Pulmonary artery endothelial cell (primary cell): ENCODE measurements around the gene MFSD11. TPM values are rescaled to one million over a fixed set of nuclear protein-coding genes. Genes with fewer than 3 reads are reported as not detected.
"Not testable (repeated sequence)": the region's sequence is repeated elsewhere in the genome, so short reads cannot be mapped to it uniquely, and the experiment has no call there.

Experiments used
- DNase-seq: peaks from one replicate; pipeline ENCODE4 v3.0.0-alpha.2; 2011; ENCODE audit warnings: low read depth, low spot score
- total RNA-seq: library from RNA; depleted of rRNA; stranded (reverse); fragments of >200 nt; gene quantifications from 2 replicates; pipeline ENCODE4 v1.2.3, GENCODE V29; 2014

Gene MFSD11
- total RNA-seq, 1 donor from 2014 or later: 26.6 TPM

DNA sequence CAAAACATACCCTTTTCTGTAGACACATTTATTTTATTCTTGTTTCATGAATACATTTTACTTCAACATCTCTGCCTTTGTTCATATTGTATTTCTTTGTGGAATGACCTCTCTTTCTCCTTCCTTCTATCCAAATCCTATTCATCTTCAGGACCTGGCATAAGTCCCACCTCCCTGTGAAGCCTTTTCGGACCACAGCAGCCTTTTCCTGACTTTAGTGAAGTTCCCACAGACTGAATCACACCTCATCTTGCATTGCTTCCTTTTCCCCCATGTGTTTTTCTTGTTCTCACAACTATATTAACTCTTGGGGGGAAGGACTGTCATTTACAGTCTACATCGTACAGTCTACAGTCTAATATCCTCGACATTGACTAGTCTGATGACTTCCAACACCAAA lies 58.2 kb downstream of the MFSD11 start:
- DNase-seq: no peak

DNA sequence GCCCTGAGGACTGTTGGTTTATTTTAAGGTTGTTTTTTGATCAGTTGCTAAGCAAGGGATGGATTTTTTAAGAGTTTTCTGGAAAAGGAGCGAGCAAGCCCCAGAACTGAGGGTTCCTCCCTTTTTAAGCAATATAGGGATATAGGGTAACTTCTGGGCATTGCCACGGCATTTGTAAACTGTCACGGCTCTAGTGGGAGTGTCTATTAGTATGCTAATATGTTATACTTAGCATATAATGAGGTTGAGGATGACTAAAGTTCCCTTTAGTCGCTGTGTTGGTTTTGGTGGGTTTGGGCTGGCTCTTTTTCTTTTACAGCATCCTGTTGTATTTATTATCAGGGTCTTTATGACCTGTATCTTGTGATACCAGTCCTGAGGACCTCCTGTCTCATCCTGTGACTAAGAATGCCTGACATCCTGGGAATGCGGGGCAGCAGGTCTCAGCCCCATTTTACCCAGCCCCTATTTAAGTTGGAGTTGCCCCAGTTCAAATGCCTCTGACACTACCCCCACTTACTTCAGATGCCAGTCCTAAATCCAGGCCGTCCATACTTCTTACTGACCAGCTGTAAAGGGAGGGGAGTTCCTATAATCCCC lies 59.4 kb downstream of the MFSD11 start:
- no peak for DNase-seq

DNA sequence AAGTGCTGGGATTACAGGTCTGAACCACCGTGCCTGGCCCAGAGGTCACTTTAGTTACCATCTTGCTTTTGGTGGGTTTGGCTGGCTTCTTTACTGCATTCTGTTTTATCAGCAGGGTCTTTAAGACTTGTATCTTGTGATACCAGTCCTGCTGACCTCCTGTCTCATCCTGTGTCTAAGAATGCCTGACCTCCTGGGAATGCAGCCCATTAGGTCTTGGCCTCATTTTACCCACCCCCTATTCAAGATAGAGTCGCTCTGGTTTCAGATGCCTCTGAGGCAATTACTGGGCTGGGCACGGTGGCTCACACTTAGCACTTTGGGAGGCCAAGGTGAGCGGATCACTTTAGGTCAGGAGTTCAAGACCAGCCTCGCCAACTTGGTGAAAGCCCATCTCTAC lies 63.8 kb downstream of the MFSD11 start:
- no peak for DNase-seq

DNA sequence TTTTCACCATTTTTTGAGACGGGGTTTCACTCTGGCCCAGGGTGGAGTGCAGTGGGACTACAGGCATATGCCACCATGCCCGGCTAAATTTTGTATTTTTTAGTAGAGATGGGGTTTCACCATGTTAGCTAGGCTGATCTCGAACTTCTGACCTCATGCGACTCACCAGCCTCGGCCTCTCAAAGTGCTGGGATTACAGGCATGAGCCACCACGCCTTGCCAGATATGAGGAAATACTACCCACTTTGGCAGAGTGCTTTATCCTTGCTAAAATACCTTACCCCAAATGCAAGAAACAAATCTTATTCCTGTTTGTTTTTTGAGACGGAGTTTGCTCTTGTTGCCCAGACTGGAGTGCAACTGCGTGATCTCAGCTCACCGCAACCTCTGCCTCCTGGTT lies 67.4 kb downstream of the MFSD11 start:
- DNase-seq: no peak

DNA sequence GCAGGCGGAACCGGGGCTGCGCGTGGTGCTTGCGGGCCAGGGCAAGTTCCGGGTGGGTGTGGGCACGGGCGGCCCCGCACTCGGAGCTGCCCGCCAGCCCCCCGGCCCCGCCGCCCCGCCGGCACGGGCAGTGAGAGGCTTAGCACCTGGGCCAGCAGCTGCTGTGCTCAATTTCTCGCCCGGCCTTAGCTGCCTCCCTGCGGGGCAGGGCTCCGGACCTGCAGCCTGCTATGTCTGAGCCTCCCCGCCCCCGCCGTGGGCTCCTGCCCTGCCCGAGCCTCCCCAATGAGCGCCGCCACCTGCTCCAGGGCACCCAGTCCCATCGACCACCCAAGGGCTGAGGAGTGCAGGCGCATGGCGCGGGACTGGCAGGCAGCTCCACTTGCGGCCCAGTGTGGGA lies 68.2 kb downstream of the MFSD11 start:
- not testable (repeated sequence) for DNase-seq

DNA sequence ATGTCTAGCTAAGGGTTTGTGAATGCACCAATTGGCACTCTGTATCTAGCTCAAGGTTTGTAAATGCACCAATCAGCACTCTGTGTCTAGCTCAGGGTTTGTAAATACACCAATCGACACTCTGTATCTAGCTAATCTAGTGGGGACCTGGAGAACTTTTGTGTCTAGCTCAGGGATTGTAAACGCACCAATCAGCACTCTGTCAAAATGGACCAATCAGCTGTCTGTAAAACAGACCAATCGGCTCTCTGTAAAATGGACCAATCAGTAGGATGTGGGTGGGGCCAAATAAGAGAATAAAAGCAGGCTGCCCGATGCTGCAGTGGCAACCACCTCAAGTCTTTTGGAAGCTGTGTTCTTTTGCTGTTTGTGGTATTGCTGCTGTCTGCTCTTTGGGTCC lies 68.8 kb downstream of the MFSD11 start:
- not testable (repeated sequence) for DNase-seq

DNA sequence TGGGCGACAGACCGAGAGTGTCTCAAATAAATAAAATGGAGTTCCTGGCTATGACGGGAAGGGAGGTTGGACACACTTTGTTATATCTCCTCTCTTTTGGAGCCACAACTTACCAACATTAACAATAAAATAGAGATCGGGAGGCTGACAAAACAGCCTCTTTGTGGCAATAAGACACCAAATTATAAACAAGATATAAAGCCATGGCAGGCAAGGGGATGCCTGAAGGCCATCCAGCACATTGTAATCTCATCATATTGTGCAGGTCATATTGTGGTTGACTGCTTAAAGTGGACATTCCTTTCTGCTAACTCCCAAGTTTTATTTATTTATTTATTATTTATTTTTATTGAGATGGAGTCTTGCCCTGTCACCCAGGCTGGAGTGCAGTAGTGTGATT lies 70.4 kb downstream of the MFSD11 start:
- no peak for DNase-seq

DNA sequence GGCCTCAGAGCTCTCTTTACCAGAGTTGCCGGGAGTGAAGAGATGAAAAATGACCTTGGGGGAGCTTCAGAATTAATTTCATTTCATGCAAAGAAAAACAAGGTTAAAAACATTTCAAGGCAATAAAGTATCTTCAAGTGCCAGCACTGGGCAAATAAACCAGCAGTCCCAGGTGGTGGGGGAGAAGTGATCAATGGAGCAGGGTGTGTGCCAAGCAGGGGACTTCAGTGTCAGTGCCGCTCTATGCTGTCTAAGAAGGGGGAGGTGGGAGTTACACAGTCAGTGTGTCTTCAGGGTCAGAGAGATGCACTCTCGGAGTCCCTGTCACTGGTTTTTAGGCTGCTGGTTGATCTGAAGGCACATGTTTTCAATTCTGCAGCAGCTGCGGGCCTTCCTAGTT lies 73.0 kb downstream of the MFSD11 start:
- no peak for DNase-seq

DNA sequence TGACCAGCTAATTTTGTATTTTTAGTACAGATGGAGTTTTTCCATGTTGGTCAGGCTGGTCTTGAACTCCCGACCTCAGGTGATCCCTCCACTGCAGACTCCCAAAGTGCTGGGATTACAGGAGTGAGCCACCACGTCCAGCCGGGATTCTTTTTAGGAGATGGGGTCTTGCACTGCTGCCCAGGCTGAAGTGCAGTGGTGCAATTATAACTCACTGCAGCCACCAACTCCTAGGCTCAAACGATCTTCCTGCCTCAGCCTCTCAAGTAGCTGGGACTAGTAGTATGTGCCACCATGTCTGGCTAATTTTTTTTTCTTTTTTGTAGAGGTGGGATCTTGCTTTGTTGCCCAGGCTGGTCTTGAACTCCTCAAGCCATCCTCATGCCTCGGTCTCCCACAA lies 73.9 kb downstream of the MFSD11 start:
- DNase-seq: no peak

DNA sequence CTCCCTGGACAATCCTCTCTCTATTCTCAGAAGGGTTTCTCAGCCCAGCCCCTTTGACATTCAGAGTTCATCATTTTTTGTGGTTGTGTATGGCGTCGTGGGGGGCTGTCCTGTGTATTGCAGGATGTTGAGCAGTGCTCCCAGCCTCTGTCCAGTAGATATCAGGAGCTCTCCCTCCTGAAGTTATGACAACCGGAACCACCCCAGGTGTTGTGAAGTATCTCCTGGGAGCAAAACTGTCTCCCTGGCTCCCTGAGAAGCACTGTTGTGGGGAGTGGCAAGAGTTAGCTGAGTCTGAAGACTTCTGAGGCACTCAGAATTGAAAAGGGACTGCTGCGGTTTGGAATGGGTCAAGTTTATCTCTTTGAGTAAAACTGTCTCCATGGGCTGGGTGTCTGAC lies 74.3 kb downstream of the MFSD11 start:
- DNase-seq: no peak

DNA sequence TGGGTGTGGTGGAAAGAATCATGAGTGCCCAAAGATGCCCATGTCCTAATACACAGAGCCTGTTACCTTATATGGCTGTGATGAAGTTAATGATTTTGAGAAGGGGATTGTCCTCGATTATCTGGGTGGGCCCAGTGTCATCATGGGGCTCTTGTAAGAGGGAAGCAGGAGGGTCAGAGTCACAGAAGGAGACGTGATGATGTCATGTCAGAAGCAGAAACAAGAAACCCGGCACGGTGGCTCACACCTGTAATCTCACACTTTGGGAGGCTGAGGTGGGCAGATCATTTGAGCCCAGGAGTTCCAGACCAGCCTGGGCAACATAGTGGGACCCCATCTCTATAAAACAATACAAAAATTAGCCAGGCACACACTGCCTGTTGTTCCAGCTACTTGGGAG lies 75.0 kb downstream of the MFSD11 start:
- DNase-seq: no peak

DNA sequence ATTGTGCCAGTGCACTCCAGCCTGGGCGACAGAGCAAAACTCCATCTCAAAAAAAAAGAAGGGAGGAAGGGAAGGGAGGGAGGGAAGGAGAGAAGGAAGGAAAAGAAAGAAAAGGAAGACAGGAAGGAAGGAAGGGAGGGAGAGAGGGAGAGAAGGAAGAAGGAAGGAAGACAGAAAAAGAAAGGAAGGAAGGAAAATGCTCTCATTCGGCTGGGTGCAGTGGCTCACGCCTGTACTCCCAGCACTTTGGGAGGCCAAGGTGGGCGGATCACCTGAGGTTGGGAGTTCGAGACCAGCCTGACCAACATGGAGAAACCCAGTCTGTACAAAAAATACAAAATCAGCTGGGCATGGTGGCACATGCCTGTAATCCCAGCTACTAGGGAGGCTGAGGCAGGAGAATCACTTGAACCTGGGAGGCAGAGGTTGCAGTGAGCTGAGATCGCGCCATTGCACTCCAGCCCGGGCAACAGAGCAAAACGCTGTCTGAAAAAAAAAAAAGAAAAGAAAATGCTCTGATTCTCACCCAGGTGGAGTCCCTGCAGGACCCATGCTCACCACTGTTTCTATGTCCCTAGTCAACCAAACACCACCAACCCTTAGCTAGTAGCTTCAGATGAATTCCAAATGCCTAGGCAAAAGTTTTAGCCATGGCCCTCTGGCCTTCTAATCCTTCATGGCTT lies 78.1 kb downstream of the MFSD11 start:
- not testable (repeated sequence) for DNase-seq

DNA sequence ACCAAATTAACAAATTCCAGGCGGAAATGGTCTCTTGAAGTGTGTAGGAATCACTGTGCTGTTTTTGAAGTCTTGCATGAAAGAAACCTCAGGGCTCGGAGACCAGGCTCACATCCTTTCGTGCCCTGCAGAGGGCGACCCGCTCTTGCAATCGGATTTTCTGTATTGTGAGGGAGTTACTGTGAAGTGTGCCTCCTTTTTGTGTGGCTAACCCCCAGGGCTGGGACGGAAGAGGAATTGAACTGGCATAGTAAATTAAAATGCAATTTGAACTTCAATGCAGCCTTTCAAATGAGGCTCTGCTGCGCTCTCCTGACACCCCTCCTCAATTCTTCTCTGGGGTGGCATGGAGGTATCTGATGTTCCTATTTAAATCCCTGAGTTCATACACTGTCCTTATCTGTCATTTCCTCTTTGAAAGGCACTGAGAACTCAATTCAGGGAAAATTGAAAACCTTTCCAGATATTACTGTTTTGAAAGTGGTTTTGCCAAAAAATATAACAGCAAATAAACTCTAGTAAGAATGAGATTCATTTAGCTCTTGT lies 78.7 kb downstream of the MFSD11 start:
- DNase-seq: no peak

DNA sequence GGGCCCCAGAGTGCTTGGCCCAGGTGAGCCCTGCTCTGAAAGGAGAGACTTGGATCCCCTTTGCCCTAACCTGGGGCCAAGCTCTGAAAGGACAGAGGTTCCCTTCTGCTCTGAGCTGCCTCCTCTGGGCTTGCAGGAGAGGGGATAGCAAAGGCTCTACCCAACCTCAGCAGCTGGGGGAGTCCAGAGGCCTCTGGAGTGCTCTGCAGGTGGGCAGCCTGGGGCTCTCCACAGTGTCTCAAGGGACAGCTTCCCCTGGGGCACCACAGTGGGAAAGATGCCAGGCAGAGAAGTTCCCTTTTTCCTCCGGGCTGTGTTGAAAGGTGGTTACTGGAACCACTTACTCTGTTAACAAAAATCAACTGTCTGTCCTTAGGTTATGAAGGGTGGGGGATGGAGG lies 82.1 kb downstream of the MFSD11 start:
- DNase-seq: no peak

DNA sequence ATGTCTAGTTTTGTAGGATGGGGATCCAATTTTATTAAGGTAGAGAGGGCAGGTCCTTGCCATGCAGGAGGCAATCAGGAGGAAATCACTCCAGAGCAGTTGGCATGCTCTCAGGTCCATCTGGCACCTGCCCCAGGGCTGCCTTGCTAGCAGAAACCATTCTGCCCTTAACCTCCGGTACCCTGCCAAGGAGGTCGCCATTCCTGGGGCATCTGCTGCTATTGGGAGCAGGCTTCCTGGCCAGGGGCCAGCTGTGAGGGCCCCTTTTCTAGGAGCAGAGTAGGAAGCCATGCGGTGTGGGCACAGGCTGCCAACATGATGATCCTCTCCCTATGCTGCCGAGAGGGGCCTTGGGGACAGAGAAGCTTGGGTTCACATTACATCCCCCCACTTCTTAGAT lies 82.6 kb downstream of the MFSD11 start:
- DNase-seq: no peak

DNA sequence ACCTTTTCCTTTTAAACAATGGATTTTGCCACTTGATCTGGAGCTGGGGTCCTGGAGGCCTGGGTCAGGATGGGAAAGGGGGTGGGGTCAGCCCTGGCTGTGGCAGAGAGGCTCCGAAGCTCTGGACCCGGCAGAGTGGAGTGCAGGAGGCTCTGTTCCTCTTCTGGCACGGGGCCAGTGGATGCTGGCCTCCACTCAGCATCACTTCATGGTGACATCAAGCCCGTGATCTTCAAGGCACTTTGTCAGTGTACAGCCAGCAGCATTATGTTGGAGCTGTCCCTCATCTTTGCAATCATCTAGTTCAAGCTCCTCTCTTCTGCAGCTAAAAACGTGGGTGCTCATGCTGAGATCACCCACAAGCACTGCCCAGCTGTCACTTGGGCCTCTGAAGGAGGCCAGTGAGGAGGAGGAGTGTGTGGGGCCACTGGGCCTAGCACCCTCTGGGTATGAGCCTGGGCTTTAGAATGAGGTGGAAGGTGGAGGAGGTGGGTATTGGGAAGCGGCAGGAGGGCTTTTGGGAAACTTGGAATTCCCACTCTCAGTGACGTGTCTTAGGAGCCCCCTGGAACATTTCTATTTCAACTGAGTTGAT lies 84.4 kb downstream of the MFSD11 start:
- DNase-seq: no peak

DNA sequence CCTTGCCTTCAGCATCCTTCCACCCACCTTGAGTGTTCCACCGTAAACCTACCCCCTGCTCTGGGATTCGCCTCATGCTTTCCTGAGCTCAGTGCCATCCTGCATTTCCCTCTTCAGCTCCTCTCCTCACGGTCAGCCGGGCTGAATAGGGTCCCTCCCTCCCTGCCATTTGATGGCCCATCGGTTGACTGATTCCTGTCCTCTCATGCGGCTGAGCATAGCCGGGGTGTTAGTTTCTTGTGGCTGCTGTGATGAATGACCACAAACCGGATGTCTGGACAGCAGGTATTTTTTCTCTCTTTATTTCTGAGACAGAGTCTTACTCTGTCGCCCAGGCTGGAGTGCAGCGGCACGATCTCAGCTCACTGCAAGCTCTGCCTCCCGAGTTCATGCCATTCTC lies 86.2 kb downstream of the MFSD11 start:
- no peak for DNase-seq

DNA sequence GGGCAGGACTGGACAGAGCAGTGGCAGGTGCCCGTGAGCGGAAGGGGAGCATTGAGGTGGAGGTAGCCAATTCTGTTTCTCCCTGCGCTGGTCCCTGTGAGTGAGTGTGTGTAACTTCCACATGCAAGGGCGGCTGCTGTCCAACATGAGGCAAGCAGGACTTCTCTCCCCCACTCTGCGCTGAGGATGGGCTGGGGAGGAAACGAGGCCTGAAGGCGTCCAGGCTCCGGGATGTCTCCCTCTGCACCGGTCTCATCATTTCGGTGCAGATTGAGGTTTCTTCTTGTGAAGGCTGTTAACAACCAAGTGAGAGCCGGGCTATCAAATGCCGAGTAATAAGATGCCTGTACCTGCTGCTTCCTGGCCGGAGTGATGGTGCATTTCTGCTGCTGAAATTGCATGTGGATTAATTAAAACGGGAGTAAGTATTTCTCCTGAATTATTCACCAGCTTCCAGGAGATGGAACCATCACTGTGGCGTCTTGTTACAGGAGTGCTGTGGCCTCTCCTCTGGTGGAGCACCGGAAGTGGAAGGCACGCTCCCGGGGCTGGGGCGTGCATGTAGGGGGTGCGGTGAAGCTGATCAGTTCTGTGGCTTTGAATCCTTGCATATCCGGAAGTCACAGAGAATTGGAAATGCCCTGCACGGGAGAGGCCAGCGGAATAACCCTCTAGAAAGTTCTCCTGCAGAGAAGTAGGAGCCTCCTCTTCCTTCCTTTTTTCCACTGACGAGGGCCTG lies 88.6 kb downstream of the MFSD11 start:
- no peak for DNase-seq

DNA sequence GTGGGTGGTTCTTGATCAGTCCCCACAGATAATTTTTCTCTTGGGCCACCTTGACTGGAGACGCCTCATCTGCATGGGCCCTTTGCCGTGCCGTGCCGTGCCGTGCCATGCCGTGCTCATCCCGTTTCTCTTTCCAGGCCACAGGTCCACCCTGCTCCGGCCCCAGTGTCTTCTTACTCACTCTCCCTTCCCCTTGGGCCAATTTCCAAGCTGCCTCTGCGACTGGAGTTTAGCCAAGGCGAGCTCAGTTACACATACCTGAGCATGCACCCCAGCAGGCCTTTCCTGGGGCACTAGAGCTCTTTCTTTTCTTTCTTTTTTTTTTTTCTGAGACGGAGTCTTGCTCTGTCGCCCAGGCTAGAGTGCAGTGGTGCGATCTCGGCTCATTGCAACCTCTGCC lies 89.8 kb downstream of the MFSD11 start:
- DNase-seq: no peak
